Dermis blood vessel endothelial cell (primary cell): ENCODE data around the gene MAML1. TPM values are rescaled to one million over a fixed set of nuclear protein-coding genes. Genes with fewer than 3 reads are reported as not detected.

Experiments used
- DNase-seq: peaks from one replicate; pipeline ENCODE4 v3.0.0; 2010
- total RNA-seq: library from RNA; depleted of rRNA; stranded (reverse); fragments of >200 nt; gene quantifications from 2 replicates; pipeline ENCODE4 v1.2.3, GENCODE V29; 2014

The MAML1 gene
- total RNA-seq, 1 donor from 2014 or later: 9.2 TPM

- DNase-seq: no peak
Measured at GRCh38 chr5:179823937-179824744, 91.5 kb downstream of the MAML1 start.

- no peak for DNase-seq
Measured at GRCh38 chr5:179824745-179825112, 92.1 kb downstream of the MAML1 start.

- DNase-seq: no peak
Measured at GRCh38 chr5:179825655-179826182, 93.1 kb downstream of the MAML1 start.

Other genes starting within 250 kb of the MAML1 start
- gene RUFY1, start 182.3 kb upstream of the MAML1 start, total RNA-seq: 65.9 and 67.8 TPM in 2 replicates
- 656 and 803 TPM in 2 replicates for gene HNRNPH1, start 109.2 kb upstream of the MAML1 start, total RNA-seq
- not detected in 2 replicates for gene CBY3, start 51.8 kb upstream of the MAML1 start, total RNA-seq
- 796 and 1,147 TPM in 2 replicates for gene CANX, start 33.9 kb upstream of the MAML1 start, total RNA-seq
- gene LTC4S, start 61.2 kb downstream of the MAML1 start, total RNA-seq: 0.79 and 0.85 TPM in 2 replicates
- 229 and 248 TPM in 2 replicates for gene MGAT4B, start 74.0 kb downstream of the MAML1 start, total RNA-seq
- 644 and 1,006 TPM in 2 replicates for gene SQSTM1, start 88.1 kb downstream of the MAML1 start, total RNA-seq
- 8.2 and 11.9 TPM in 2 replicates for gene MRNIP, start 126.0 kb downstream of the MAML1 start, total RNA-seq
- 64.2 and 97.8 TPM in 2 replicates for gene TBC1D9B, start 175.1 kb downstream of the MAML1 start, total RNA-seq